Activated T-helper 2 cell treated with anti-CD3 and anti-CD28 coated beads, Interferon-gamma antibody, Interleukin-2, Interleukin-4, amounts not matched to agents 10 μg/mL and 5 μg/mL and 100 μg/mL, durations not matched to agents 14 hours and 24 hours and 36 hours (primary cell): Measurements from ENCODE around the gene SIRPD. TPM values are rescaled to one million over a fixed set of nuclear protein-coding genes. Genes with fewer than 3 reads are reported as not detected.

ENCODE experiments used
- DNase-seq: peaks from one replicate; pipeline ENCODE4 v3.0.0; 2021; ENCODE audit warnings: low spot score
- H3K27ac Mint-ChIP-seq: one replicate; pipeline ENCODE4 v1.8.0; 2021; ENCODE audit warnings: mixed read lengths
- H3K27me3 Mint-ChIP-seq: one replicate; pipeline ENCODE4 v1.8.0; 2021; ENCODE audit warnings: low read depth, mixed read lengths
- H3K36me3 Mint-ChIP-seq: one replicate; pipeline ENCODE4 v1.8.0; 2021; ENCODE audit warnings: low read depth, mixed read lengths
- H3K4me1 Mint-ChIP-seq: one replicate; pipeline ENCODE4 v1.8.0; 2021; ENCODE audit warnings: low read depth, mixed read lengths
- H3K4me3 Mint-ChIP-seq: one replicate; pipeline ENCODE4 v1.8.0; 2021; ENCODE audit warnings: low read depth, mild to moderate bottlenecking, moderate library complexity, mixed read lengths
- H3K9me3 Mint-ChIP-seq: one replicate; pipeline ENCODE4 v1.8.0; 2021; ENCODE audit warnings: mixed read lengths
- intact Hi-C: fragments of 100-400 bp; cut with micrococcal nuclease; formaldehyde crosslinking; loops from one replicate; pipeline ENCODE4 v1.15.1; 2023
- total RNA-seq: library from RNA; stranded (reverse); gene quantifications from 2 replicates; pipeline ENCODE4 v1.2.3, GENCODE V29; 2022

Gene SIRPD
- total RNA-seq, 1 donor from 2014 or later: 0.37 TPM

- intact Hi-C loops: no loop called here
- Mint-ChIP-seq H3K27me3 (peaks cover 61% of the 10 kb centered on the region), H3K4me1 (peaks cover 3% of the 10 kb centered on the region), H3K4me3 (no peak overlapping the region), H3K27ac (no peak overlapping the region), H3K36me3 (no peaks in the 10 kb centered on the region), H3K9me3 (no peaks in the 10 kb centered on the region)
- DNase-seq: no peak
These were observed 70.9 kb downstream of the SIRPD start for GRCh38 chr20:1486566-1486965.

- Mint-ChIP-seq H3K27me3 (peaks cover 52% of the 10 kb centered on the region), H3K27ac (no peak overlapping the region), H3K4me3 (no peak overlapping the region), H3K36me3 (no peaks in the 10 kb centered on the region), H3K4me1 (peaks cover 3% of the 10 kb centered on the region), H3K9me3 (no peaks in the 10 kb centered on the region)
- DNase-seq: no peak
- intact Hi-C loops: no loop called here
These were observed 72.9 kb downstream of the SIRPD start for GRCh38 chr20:1484438-1485116.

Other genes starting within 250 kb of the SIRPD start
- gene SDCBP2, start 228.6 kb downstream of the SIRPD start, total RNA-seq: 3.2 and 4.1 TPM in 2 replicates
- 320 and 330 TPM in 2 replicates for gene FKBP1A, start 164.7 kb downstream of the SIRPD start, total RNA-seq
- gene NSFL1C, start 90.9 kb downstream of the SIRPD start, total RNA-seq: 108 TPM in 2 replicates
- gene SIRPB2, start 66.3 kb downstream of the SIRPD start, total RNA-seq: not detected in 2 replicates
- gene SIRPB1, start 62.3 kb upstream of the SIRPD start, total RNA-seq: 0.67 and 1.6 TPM in 2 replicates
- 25.1 and 28.7 TPM in 2 replicates for gene SIRPG, start 100.1 kb upstream of the SIRPD start, total RNA-seq